Measurements from ENCODE around the gene DVL1.

Gene DVL1

GRCh38 chr1:1312450-1313314 lies 36.5 kb downstream of the DVL1 start:
- DNase-seq (ENCODE audit: low read depth in 2 of 2): no peak

- no peak for DNase-seq (ENCODE audit: low read depth in 2 of 2)
Measured at GRCh38 chr1:1311107-1312104, 37.8 kb downstream of the DVL1 start.

- no peak for DNase-seq (ENCODE audit: low read depth in 2 of 2)
Measured at GRCh38 chr1:1310476-1311053, 38.7 kb downstream of the DVL1 start.

DNA sequence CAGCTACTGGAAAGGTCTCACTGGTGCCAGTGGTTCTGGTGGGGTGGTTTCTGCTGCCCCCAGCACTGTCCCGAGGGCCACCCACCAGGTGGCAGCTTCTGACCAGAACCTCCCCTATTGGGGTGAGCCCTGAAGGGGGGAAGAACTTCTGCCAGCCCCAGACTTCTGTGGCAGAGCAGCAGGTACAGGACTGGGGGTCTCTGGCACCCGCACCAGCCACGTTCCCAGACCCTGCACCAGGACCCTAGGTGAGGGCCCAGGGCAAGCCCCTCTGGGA lies 39.2 kb downstream of the DVL1 start:
- no peak for DNase-seq (ENCODE audit: low read depth in 2 of 2)

- DNase-seq (ENCODE audit: low read depth in 2 of 2): no peak
Measured at GRCh38 chr1:1309251-1310108, 39.7 kb downstream of the DVL1 start.

GRCh38 chr1:1308756-1309250 lies 40.4 kb downstream of the DVL1 start:
- DNase-seq (ENCODE audit: low read depth in 2 of 2): no peak

DNA sequence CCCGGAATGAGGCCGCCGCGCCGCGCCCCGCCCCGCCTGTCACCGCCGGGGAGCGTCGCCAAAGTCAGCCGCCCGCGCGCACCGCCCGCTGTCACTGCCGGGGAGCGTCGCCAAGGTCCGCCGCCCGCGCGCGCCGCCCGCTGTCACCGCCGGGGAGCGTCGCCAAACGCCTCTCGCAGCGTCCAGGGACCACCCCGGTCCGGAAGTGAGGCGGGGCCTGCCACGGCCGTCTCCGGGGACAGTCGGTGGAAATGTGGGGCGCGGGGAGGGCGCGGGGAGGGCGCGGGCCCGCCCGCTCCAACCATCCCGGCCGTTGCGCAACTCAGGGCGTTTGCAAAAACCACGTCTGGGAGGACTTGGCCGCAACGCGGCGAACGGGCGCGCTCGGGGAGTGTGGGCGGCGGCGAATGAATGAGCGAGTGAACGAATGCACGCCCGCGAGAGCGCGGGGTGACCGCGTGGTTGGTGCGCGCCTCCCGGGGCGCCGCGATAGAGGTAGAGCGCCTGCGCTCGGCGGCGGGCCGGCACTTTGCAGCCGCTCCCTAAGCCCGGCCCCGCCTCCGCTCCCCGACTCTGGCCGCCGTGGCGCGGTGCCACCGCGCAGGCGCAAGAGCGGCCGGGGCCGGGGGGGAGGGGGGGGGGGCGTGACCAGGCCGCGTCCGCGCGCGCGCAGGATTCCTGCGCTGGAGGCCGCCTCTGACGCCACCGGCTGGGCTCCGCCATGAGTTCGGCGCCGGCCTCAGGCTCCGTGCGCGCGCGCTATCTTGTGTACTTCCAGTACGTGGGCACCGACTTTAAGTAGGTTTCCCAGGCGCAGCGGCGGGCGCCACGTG lies 41.1 kb downstream of the DVL1 start, which contains the start of the genes ACAP3 and PUSL1:
TSS of gene ACAP3 (minus strand) at position 8 of the 833 bp plus-strand sequence. CDS start 115 bp downstream, outside the sequence.
TSS of gene PUSL1 (plus strand) at position 675 of the 833 bp plus-strand sequence. CDS start at position 722, 47 bp downstream.
- DNase-seq (ENCODE audit: low read depth in 2 of 2): peak; percentile 86 to 89

- DNase-seq (ENCODE audit: low read depth in 2 of 2): no peak
Measured at GRCh38 chr1:1307261-1307922, 41.8 kb downstream of the DVL1 start.

DNA sequence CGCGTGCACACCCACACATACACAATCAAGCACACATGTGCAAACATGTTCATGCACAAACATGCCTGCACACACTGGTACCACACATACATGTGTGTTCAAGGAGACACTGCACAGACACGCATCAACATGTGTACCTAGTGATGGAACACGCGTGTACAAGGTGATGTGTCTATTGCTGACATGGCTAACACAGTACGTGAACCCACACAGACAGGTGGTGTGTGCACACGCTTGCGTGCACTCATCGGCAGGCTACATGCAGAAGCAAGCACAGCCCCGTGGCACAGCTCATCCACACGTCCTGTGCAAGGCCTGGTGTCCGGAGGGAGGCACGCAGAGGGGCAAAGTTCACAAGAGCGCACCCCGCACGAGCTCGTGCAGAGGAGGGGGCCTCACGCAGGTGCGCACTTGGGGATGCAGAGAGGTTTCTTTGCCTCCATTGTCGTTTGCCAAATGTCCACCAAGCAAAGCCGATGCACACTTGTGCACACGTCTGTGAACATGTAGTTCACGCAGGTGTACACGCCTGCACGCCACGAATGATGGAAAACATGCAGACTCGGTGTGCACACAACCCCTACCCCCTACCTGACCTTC lies 42.5 kb downstream of the DVL1 start:
- no peak for DNase-seq (ENCODE audit: low read depth in 2 of 2)

GRCh38 chr1:1306070-1306660 lies 43.1 kb downstream of the DVL1 start:
- no peak for DNase-seq (ENCODE audit: low read depth in 2 of 2)

DNA sequence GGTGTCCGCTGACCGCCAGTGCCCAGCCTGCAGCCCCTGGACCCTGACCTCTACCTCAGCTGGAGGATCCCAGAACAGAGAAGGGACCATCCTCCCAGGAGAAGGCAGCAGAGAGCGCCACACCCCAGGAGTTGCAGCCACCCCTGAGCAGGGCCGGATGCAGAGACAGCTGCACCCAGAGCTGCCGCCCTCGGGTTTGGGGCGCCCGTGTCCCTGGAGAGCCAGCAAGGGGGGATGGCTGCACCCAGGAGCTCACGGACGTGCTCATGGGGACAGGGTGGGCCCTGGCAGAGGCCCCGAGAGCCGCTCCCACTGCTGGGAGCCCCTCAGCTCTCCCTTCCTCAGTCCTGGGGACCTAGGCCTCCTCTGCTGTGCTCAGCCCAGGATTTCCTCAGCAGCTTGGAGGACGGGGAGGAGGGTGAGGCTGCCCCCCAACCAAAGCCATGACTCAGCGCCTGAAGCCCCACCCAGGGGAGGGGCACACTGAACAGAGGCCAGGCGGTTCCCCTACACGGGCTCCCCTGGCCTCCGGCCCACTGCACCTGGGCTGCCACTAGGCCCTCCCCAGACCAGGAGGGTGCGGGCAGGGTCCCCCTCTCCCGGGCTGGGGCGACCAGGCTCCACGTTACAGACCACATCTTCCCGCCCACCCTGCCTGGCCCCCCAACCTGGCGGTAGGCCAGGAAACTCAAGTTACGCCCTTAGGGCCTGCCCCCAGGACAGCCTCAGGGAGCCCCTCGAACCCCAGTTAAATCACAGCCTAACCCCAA lies 43.7 kb downstream of the DVL1 start:
- DNase-seq (ENCODE audit: low read depth in 2 of 2): peak; percentile 32 to 43

DNA sequence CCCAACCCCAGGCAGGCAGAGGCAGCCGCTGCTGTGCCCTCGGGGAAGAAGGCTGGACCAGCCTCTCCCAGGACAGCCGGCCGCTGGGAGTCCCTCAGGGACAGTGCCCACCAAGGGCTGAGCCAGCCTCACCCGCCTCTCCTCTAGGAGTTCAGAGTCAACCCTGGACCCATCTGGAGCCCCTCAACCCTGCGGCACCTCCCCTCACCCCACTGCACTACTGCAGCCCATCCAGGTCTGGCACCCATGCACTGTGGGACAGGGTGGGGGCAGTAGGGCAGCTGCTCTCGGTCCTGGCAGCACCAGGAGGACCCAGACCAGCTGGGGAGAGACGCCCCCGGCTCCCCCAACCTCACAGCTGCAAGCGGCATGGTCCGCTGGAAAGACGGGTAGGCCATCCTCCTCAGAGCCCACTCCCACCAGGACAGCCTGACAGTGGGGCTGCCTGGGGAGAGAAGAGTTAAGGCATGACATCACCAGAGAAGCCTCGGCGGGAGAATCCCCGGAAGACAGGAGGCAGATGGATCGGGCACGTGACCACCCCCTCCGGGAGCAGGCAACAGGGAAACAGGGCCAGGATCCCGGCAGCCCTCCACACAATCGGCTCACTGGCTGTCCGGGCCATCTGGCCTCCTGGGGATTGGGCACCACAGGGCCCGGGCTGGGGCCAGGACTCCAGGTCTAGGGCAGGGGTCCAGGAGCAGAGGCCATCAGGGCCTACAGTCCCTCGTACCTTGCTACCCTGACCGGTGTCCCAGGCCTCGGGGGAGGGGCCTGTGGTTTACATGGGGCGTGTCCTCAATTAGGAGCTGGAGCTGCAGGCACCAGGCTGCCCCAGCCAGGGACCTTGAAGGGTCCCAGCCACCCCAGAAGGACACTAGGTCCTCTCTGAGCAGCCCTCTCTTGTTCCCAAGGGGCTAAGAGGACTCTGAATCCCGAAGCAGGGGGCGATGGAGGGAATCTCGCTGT lies 44.6 kb downstream of the DVL1 start:
- peak; percentile 36 to 40 for DNase-seq (ENCODE audit: low read depth in 2 of 2)

- DNase-seq (ENCODE audit: low read depth in 2 of 2): no peak
Measured at GRCh38 chr1:1303736-1304135, 45.5 kb downstream of the DVL1 start.

DNA sequence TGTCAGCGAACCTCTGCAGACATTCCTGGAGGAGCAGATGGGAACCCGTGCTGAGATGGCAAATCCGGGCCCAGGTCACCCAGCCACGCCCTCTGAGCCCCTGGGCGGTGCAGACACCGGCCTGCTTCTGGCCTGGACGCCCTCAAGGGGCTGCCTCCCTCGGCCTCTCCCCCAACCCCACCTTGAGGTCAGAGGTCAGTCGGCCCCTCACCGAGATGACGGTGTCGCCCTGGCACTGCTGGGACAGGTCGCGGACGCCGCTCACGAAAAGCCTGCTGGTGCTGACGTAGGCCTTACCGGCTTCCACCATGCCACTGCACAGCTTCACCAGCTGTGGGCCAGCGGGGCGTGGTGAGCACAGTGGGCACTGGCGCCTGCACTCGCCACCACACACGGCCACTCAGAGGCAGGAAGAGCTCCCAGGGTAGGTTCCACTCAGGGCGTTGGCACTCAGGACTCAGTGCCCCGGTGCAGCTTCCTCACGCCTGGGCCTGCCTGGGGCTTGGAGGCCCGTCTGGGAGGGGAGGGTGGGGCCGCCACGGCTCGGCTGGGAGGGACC lies 46.2 kb downstream of the DVL1 start:
- no peak for DNase-seq (ENCODE audit: low read depth in 2 of 2)

GRCh38 chr1:1302006-1302430 lies 47.2 kb downstream of the DVL1 start:
- no peak for DNase-seq (ENCODE audit: low read depth in 2 of 2)

DNA sequence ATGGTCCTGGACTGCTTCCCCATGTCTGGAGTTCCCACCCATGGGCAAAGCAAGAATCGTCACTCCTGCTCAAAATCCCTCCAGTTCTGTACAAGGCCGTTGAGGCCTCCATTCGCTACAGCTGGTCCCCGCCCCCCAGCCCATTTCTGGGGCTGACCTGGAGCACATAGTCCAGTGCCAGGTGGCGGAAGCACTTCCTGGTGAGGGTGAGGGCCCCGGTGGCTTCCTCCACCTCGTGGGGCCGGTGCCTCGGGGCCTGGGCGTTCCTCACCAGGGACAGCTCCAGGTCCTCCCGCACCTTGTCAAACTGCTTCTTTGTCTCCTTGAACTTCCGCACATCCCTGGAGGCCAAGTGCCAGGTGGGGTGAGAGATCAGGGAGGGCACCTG lies 48.9 kb downstream of the DVL1 start:
- DNase-seq (ENCODE audit: low read depth in 2 of 2): no peak

Data from fibroblast of skin of left biceps (primary cell).